GM12878 (cell line): ENCODE data around the gene GRK5. TPM values are rescaled to one million over a fixed set of nuclear protein-coding genes. Genes with fewer than 3 reads are reported as not detected.

ENCODE experiments used
- ATAC-seq: fragments of 200-7000 bp; cut with Tn5 transposase; 3 replicates; pipeline ENCODE4 v1.9.1; 2020; ENCODE audit warnings: mild to moderate bottlenecking, moderate library complexity
- BruUV-seq: library from RNA; stranded (reverse); fragments of 400-500 nt; replicated peaks from 2 replicates; lab custom pipeline; 2021; lab: Mats Ljungman, UMichigan
- CTCF ChIA-PET: fragments of 300-600 bp; sonication (Branson Sonifier 250); formaldehyde crosslinking; extraction: SDS; loops from one replicate; lab custom pipeline; 2021; ENCODE audit warnings: inconsistent platforms; lab: Yijun Ruan, JAX
- POLR2A ChIA-PET: fragments of 350-600 bp; formaldehyde crosslinking; extraction: SDS; loops from one replicate; lab custom pipeline; 2021; ENCODE audit warnings: inconsistent platforms; lab: Charles Lee
- RAD21 ChIA-PET: fragments of 300-600 bp; sonication (Branson Sonifier 250); formaldehyde crosslinking; loops from one replicate; lab custom pipeline; 2023; ENCODE audit warnings: antibody characterized with exemption; ENCODE audit not compliant: unreplicated experiment; lab: Charles Lee
- SMC1A ChIA-PET: fragments of 300-600 bp; sonication (Branson Sonifier 250); formaldehyde crosslinking; loops from one replicate; lab custom pipeline; 2023; ENCODE audit not compliant: unreplicated experiment, uncharacterized antibody; lab: Charles Lee
- DNase-seq: peaks from one replicate; pipeline ENCODE4 v3.0.0-alpha.2; 2011; ENCODE audit warnings: low read depth, low spot score
- FAIRE-seq: peaks from 3 replicates; lab custom pipeline; 2011; peaks lifted over from hg19 to GRCh38; lab: Jason Lieb, UNC
- H2AFZ ChIP-seq: 2 replicates; pipeline ENCODE4 v1.6.0; 2011; ENCODE audit warnings: low read depth, low read length, control low read depth; ENCODE audit not compliant: control insufficient read depth
- H3K27ac ChIP-seq: 2 replicates; pipeline ENCODE4 v1.5.1; 2011; ENCODE audit warnings: control low read depth; ENCODE audit not compliant: control insufficient read depth, insufficient read depth
- H3K27me3 ChIP-seq, 2 experiments: replicated peaks in 1 of 2; 2 replicates each; pipeline versions ENCODE4 v1.6.0 to v1.6.1; 2011; ENCODE audit warnings: low read length in 1 of 2; ENCODE audit not compliant: control insufficient read depth in 2 of 2, insufficient read depth in 2 of 2
- H3K36me3 ChIP-seq, 2 experiments: 2 replicates each; pipeline ENCODE4 v1.5.1; 2011; ENCODE audit warnings: low read length in 1 of 2; ENCODE audit not compliant: control insufficient read depth in 2 of 2, insufficient read depth in 2 of 2
- H3K4me1 ChIP-seq: 2 replicates; pipeline ENCODE4 v1.6.1; 2011; ENCODE audit warnings: mild to moderate bottlenecking, low read length, moderate library complexity, mixed read lengths; ENCODE audit not compliant: control insufficient read depth, insufficient read depth
- H3K4me2 ChIP-seq: 2 replicates; pipeline ENCODE4 v1.6.0; 2011; ENCODE audit warnings: control low read depth; ENCODE audit not compliant: control insufficient read depth, insufficient read depth
- H3K4me3 ChIP-seq: fragments of 200-600 bp; sonication (generic); 2 replicates; pipeline ENCODE4 v1.5.1; 2016
- H3K79me2 ChIP-seq: 2 replicates; pipeline ENCODE4 v1.6.0; 2011; ENCODE audit warnings: low read length; ENCODE audit not compliant: control insufficient read depth, insufficient read depth
- H3K9ac ChIP-seq: 2 replicates; pipeline ENCODE4 v1.8.0; 2011; ENCODE audit warnings: low read length, control low read depth, mixed read lengths; ENCODE audit not compliant: control insufficient read depth, insufficient read depth
- H3K9me3 ChIP-seq: replicated peaks from 3 replicates; pipeline ENCODE4 v1.5.1; 2011; ENCODE audit warnings: mild to moderate bottlenecking, low read length; ENCODE audit not compliant: control insufficient read depth, insufficient read depth
- H4K20me1 ChIP-seq: 2 replicates; pipeline ENCODE4 v1.6.0; 2011; ENCODE audit not compliant: control insufficient read depth, insufficient read depth
- BACH1 ChIP-seq: fragments of 450-650 bp; IDR thresholded peaks from 2 replicates; pipeline ENCODE4 v1.6.1; 2017; ENCODE audit warnings: mild to moderate bottlenecking, borderline replicate concordance
- CHD1 ChIP-seq: IDR thresholded peaks from 2 replicates; pipeline ENCODE4 v1.6.1; 2012; ENCODE audit warnings: low read depth, low read length, improper control_type of control experiment
- CREB1 ChIP-seq: IDR thresholded peaks from 2 replicates; pipeline ENCODE4 v1.6.1; 2012; ENCODE audit warnings: low read depth, mild to moderate bottlenecking, inconsistent platforms
- HDGF ChIP-seq: fragments of 450-650 bp; IDR thresholded peaks from 2 replicates; pipeline ENCODE4 v1.6.1; 2016; ENCODE audit warnings: antibody characterized with exemption
- PML ChIP-seq: IDR thresholded peaks from 2 replicates; pipeline ENCODE4 v1.6.1; 2012; ENCODE audit warnings: low read length, inconsistent platforms
- POLR2A ChIP-seq: IDR thresholded peaks from 2 replicates; pipeline ENCODE4 v1.6.1; 2011; ENCODE audit warnings: low read depth, mild to moderate bottlenecking, low read length
- POU2F2 ChIP-seq: IDR thresholded peaks from 3 replicates; pipeline ENCODE4 v1.6.1; 2011; ENCODE audit warnings: low read depth, mild to moderate bottlenecking, low read length, borderline replicate concordance
- RUNX3 ChIP-seq: IDR thresholded peaks from 2 replicates; pipeline ENCODE4 v1.6.1; 2012; ENCODE audit warnings: low read length, inconsistent platforms
- TCF12 ChIP-seq: IDR thresholded peaks from 2 replicates; pipeline ENCODE4 v1.6.1; 2011; ENCODE audit warnings: low read depth, mild to moderate bottlenecking, low read length
- ZZZ3 ChIP-seq: IDR thresholded peaks from 2 replicates; pipeline ENCODE4 v1.6.1; 2011; ENCODE audit warnings: low read depth; ENCODE audit not compliant: control insufficient read depth, insufficient read length
- WGBS: methylation state at CpG from one replicate; pipeline ENCODE4 v1.1.6; 2016; ENCODE audit warnings: low lambda C conversion rate; ENCODE audit not compliant: insufficient replicate concordance, insufficient coverage; ENCODE audit errors: missing lambda C conversion rate; 5-methylcytosine and 5-hydroxymethylcytosine counted together
- in situ Hi-C: fragments of 300-500 bp; cut with MboI; formaldehyde crosslinking; loops from 9 replicates; pipeline ENCODE4 v1.14.3; 2018; ENCODE audit warnings: mixed read lengths
- intact Hi-C: fragments of 100-400 bp; cut with micrococcal nuclease; formaldehyde crosslinking; loops from one replicate; pipeline ENCODE4 v1.14.2; 2022; ENCODE audit not compliant: unreplicated experiment
- polyA plus RNA-seq, 11 experiments: library from polyadenylated mRNA; depleted of rRNA in 4 of 11; unstranded in 6 of 11; stranded (reverse) in 5 of 11; fragments of >200 nt; fragmentation: Nextera tagmentation in 4 of 11; fragmentation: Illumina TruSeq in 1 of 11; extraction: Ambion mirVana in 4 of 11; extraction: Trizol in 1 of 11; gene quantifications; 1 replicate in 1 of 11; 2 replicates in 10 of 11; pipeline versions ENCODE4 v1.2.1 to v1.2.3, GENCODE V29; 2011 to 2016; ENCODE audit warnings: inconsistent platforms in 2 of 11, missing spikeins in 2 of 11, low read depth in 1 of 11
- total RNA-seq, 4 experiments: library from RNA; depleted of rRNA in 3 of 4; stranded (reverse); fragments of >200 nt in 3 of 4; fragmentation: Illumina TruSeq in 1 of 4; extraction: Trizol in 1 of 4; gene quantifications; 2 replicates each; pipeline versions ENCODE4 v1.2.1 to v1.2.3, GENCODE V29; 2013 to 2021
- TF ChIP-seq, protein P1 (sequence below): fragments of 450-650 bp; IDR thresholded peaks from 2 replicates; pipeline ENCODE4 v1.6.1; 2017; ENCODE audit warnings: mild to moderate bottlenecking, moderate library complexity
- TF ChIP-seq, protein P2 (sequence below): fragments of 450-650 bp; conservative IDR thresholded peaks from 2 replicates; pipeline ENCODE4 v1.6.1; 2017; ENCODE audit warnings: mild to moderate bottlenecking, moderate library complexity
- TF ChIP-seq, protein P3 (sequence below): fragments of 450-650 bp; IDR thresholded peaks from 2 replicates; pipeline ENCODE4 v1.6.1; 2017; ENCODE audit warnings: mild to moderate bottlenecking
- TF ChIP-seq, protein P4 (sequence below): fragments of 450-650 bp; IDR thresholded peaks from 2 replicates; pipeline ENCODE4 v1.6.1; 2017; ENCODE audit warnings: mild to moderate bottlenecking, moderate library complexity

The GRK5 gene
- total and polyA plus RNA-seq, 10 of the 15 experiments (the other 5 are each of a cell fraction or from before 2014, with no cell fraction given), result 0.11 to 22.1 (median 10.0) TPM

DNA sequence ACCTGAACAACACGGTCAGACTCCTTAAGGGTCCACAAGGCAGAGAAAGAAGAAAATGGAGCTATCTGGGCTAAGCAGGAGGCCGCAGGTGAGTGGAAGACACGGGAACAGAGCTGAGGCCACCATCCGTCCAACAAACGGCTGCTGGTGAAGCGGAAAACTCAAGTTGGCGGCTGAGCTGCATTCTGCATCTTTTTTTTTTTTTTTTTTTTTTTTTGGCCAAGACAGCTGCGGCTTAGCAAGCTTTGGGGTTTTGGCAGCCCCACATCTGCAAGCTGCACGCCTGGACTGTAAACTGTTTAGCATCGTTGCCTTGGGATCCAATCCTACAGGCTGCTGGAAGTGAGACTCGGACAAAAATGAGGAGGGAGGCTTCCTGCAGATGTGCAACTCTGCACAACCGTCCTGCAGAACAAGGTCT lies 297.8 kb downstream of the GRK5 start:
- Histone ChIP-seq H3K79me2 (no peaks in the 10 kb centered on the region), H3K4me2 (no peak overlapping the region), H3K27me3 (no peaks in the 10 kb centered on the region), H3K27ac (no peak overlapping the region), H3K9me3 (no peaks in the 10 kb centered on the region), H3K9ac (no peak overlapping the region), H4K20me1 (no peaks in the 10 kb centered on the region), H3K36me3 (peaks cover 6 to 15% of the 10 kb centered on the region in 2 experiments), H2AFZ (no peak overlapping the region), H3K4me3 (no peak overlapping the region), H3K4me1 (peaks cover 17% of the 10 kb centered on the region)
- BruUV-seq, result no TSS peak
- ChIA-PET SMC1A (no interaction called here), RAD21 (no interaction called here), CTCF (interaction anchor here (0.7 to 0.9 kb wide), 2 partner anchors 41 to 97 kb away, joined by 3 to 4 read pairs; no protein-coding TSS in a partner anchor), POLR2A (interaction anchor here (0.6 kb wide), 1 partner anchor 92 kb away, joined by 5 read pairs; no protein-coding TSS in a partner anchor)
- DNase-seq (no peak), ATAC-seq (no peak), FAIRE-seq (no peak)
- intact Hi-C loops, result no loop called here
- in situ Hi-C loops, result no loop called here
- WGBS, result 94% methylated on average over 11 of the region's 12 CpGs
- TF ChIP-seq, protein P1, sequence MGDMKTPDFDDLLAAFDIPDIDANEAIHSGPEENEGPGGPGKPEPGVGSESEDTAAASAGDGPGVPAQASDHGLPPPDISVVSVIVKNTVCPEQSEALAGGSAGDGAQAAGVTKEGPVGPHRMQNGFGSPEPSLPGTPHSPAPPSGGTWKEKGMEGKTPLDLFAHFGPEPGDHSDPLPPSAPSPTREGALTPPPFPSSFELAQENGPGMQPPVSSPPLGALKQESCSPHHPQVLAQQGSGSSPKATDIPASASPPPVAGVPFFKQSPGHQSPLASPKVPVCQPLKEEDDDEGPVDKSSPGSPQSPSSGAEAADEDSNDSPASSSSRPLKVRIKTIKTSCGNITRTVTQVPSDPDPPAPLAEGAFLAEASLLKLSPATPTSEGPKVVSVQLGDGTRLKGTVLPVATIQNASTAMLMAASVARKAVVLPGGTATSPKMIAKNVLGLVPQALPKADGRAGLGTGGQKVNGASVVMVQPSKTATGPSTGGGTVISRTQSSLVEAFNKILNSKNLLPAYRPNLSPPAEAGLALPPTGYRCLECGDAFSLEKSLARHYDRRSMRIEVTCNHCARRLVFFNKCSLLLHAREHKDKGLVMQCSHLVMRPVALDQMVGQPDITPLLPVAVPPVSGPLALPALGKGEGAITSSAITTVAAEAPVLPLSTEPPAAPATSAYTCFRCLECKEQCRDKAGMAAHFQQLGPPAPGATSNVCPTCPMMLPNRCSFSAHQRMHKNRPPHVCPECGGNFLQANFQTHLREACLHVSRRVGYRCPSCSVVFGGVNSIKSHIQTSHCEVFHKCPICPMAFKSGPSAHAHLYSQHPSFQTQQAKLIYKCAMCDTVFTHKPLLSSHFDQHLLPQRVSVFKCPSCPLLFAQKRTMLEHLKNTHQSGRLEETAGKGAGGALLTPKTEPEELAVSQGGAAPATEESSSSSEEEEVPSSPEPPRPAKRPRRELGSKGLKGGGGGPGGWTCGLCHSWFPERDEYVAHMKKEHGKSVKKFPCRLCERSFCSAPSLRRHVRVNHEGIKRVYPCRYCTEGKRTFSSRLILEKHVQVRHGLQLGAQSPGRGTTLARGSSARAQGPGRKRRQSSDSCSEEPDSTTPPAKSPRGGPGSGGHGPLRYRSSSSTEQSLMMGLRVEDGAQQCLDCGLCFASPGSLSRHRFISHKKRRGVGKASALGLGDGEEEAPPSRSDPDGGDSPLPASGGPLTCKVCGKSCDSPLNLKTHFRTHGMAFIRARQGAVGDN, result no peak
- no peak for TF ChIP-seq ZZZ3
- no peak for TF ChIP-seq RUNX3
- TF ChIP-seq CHD1, result no peak
- no peak for TF ChIP-seq POLR2A
- TF ChIP-seq CREB1, result no peak
- no peak for TF ChIP-seq HDGF
- TF ChIP-seq POU2F2, result no peak
- TF ChIP-seq, protein P2, sequence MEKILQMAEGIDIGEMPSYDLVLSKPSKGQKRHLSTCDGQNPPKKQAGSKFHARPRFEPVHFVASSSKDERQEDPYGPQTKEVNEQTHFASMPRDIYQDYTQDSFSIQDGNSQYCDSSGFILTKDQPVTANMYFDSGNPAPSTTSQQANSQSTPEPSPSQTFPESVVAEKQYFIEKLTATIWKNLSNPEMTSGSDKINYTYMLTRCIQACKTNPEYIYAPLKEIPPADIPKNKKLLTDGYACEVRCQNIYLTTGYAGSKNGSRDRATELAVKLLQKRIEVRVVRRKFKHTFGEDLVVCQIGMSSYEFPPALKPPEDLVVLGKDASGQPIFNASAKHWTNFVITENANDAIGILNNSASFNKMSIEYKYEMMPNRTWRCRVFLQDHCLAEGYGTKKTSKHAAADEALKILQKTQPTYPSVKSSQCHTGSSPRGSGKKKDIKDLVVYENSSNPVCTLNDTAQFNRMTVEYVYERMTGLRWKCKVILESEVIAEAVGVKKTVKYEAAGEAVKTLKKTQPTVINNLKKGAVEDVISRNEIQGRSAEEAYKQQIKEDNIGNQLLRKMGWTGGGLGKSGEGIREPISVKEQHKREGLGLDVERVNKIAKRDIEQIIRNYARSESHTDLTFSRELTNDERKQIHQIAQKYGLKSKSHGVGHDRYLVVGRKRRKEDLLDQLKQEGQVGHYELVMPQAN, result no peak
- TF ChIP-seq, protein P3, sequence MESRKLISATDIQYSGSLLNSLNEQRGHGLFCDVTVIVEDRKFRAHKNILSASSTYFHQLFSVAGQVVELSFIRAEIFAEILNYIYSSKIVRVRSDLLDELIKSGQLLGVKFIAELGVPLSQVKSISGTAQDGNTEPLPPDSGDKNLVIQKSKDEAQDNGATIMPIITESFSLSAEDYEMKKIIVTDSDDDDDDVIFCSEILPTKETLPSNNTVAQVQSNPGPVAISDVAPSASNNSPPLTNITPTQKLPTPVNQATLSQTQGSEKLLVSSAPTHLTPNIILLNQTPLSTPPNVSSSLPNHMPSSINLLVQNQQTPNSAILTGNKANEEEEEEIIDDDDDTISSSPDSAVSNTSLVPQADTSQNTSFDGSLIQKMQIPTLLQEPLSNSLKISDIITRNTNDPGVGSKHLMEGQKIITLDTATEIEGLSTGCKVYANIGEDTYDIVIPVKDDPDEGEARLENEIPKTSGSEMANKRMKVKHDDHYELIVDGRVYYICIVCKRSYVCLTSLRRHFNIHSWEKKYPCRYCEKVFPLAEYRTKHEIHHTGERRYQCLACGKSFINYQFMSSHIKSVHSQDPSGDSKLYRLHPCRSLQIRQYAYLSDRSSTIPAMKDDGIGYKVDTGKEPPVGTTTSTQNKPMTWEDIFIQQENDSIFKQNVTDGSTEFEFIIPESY, result no peak
- TF ChIP-seq PML, result no peak
- TF ChIP-seq, protein P4, sequence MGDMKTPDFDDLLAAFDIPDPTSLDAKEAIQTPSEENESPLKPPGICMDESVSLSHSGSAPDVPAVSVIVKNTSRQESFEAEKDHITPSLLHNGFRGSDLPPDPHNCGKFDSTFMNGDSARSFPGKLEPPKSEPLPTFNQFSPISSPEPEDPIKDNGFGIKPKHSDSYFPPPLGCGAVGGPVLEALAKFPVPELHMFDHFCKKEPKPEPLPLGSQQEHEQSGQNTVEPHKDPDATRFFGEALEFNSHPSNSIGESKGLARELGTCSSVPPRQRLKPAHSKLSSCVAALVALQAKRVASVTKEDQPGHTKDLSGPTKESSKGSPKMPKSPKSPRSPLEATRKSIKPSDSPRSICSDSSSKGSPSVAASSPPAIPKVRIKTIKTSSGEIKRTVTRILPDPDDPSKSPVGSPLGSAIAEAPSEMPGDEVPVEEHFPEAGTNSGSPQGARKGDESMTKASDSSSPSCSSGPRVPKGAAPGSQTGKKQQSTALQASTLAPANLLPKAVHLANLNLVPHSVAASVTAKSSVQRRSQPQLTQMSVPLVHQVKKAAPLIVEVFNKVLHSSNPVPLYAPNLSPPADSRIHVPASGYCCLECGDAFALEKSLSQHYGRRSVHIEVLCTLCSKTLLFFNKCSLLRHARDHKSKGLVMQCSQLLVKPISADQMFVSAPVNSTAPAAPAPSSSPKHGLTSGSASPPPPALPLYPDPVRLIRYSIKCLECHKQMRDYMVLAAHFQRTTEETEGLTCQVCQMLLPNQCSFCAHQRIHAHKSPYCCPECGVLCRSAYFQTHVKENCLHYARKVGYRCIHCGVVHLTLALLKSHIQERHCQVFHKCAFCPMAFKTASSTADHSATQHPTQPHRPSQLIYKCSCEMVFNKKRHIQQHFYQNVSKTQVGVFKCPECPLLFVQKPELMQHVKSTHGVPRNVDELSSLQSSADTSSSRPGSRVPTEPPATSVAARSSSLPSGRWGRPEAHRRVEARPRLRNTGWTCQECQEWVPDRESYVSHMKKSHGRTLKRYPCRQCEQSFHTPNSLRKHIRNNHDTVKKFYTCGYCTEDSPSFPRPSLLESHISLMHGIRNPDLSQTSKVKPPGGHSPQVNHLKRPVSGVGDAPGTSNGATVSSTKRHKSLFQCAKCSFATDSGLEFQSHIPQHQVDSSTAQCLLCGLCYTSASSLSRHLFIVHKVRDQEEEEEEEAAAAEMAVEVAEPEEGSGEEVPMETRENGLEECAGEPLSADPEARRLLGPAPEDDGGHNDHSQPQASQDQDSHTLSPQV, result no peak
- TF ChIP-seq TCF12, result no peak
- no peak for TF ChIP-seq BACH1
